HG02852 (cell line): ENCODE data around the gene KRT77.

Experiments used
- ATAC-seq: cut with Tn5 transposase; IDR thresholded peaks from one replicate; pipeline ENCODE4 v1.9.1; 2021; ENCODE audit warnings: mild to moderate bottlenecking, moderate library complexity; ENCODE audit not compliant: unreplicated experiment

KRT77 gene

DNA sequence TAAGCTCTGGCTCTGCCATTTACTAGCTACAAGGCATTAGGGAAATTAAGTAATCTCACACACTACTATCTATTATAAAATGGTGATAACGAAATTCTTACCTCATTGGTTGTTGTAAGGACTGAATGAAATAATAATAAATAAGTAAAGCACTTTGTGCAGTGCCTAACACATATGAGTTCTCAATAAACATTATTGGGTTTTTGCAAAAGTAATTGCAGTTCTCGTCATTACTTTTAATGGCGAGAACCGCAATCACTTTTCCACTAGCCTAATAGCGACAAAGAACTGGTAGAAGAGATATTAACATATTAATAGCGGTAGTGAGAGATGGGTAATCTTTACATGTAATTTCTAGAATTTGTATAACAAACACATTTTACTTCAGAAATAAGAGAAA is 9.2 kb downstream of the KRT77 start:
- no peak for ATAC-seq

DNA sequence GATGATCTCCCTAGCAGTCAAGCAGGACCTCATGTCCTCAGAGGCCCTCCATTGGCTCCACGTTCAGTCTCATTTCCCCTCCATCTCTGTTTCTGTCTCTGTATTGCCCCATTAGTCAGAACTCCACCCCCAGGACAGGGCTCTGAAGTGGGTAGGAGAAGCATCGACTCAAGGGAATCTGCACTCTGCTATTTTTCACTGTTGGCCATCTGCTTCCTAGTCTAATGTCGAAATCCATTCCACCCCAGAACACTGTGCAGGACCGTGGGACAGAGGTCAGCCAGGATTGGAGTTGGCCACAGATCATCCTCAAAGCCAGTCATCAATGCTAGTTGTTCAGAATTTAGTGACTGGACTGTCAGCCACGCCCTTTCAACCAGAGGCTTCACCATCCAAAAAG is 10.1 kb downstream of the KRT77 start:
- no peak for ATAC-seq

DNA sequence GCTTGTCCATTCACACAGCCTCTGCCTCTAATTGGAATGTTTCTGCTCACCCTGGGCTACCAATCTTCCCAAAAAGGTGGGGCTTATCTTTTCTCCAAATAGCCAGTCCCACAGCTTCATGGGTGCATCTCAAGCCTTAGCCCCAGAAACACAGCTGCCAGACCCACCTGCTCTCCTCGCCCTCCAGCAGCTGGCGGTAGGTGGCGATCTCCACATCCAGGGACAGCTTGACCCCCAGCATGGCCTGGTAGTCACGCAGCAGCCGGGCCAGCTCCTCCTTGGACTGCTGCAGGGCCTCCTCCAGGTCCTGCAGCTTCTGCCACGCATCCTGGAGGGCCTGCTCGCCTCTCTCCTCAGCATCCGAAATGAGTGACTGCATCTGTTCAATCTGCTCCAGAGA is 11.1 kb downstream of the KRT77 start:
- no peak for ATAC-seq

GRCh38 chr12:52691841-52692150 is 11.5 kb downstream of the KRT77 start:
- ATAC-seq: no peak

GRCh38 chr12:52691076-52691840 is 12.1 kb downstream of the KRT77 start:
- no peak for ATAC-seq

- ATAC-seq: no peak
These were observed 12.8 kb downstream of the KRT77 start for GRCh38 chr12:52690351-52691075.

DNA sequence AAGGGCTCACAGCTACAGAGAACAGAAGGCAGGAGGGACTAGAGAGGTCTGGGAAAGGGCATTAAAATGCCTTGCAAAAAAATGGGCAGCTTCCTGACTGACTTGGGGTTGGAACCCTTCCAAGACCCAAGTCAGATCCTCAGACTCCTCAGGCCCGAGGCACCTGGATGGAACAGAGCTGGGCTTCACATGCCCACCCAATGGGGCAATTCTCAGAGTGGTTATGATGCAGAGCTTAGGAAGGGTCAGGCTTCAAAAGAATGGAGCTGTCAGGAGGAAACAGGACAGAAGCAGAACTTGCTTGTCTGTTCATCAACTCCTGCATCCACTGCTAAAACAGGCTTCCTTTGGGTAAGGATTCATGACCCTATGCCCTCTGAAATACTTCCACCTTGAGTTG is 13.4 kb downstream of the KRT77 start:
- no peak for ATAC-seq

GRCh38 chr12:52689239-52689638 is 14.1 kb downstream of the KRT77 start:
- no peak for ATAC-seq

GRCh38 chr12:52688481-52688880 is 14.8 kb downstream of the KRT77 start:
- no peak for ATAC-seq

GRCh38 chr12:52687497-52688385 is 15.6 kb downstream of the KRT77 start:
- ATAC-seq: no peak

DNA sequence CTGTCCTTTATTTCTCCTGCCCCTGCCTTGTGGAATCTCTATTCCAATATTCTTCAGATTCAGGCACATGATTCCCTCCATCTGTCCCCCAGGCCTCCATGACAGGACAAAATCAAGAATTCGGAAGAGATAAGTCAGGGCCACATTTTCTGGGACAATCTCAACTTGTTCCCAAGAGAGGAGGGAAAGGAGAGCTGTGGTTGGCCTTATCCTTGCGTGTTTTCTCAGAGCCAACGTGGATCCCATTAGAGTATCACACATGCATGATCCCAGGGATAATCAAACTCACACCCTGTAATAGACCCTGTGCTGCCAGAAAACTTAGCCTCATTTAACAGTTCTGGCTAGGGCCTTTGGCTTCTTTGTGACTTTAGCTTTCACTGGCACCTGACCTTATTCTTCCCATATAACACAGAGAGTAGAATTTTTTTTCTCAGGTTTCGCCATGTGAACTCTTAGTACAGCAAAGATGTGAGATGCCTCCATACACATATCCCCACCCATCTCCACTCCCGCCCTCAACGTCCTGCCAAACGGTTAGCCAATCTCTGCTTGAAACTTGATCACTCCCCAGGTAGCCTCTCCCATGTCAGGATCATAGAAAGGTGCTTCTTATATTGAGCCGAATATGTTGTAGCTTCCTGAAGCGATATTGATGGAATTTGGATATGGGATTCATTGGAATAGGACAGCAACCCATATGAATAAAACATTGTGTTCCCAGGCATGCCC is 16.4 kb downstream of the KRT77 start:
- no peak for ATAC-seq

- ATAC-seq: no peak
These were observed 17.3 kb downstream of the KRT77 start for GRCh38 chr12:52686063-52686462.

DNA sequence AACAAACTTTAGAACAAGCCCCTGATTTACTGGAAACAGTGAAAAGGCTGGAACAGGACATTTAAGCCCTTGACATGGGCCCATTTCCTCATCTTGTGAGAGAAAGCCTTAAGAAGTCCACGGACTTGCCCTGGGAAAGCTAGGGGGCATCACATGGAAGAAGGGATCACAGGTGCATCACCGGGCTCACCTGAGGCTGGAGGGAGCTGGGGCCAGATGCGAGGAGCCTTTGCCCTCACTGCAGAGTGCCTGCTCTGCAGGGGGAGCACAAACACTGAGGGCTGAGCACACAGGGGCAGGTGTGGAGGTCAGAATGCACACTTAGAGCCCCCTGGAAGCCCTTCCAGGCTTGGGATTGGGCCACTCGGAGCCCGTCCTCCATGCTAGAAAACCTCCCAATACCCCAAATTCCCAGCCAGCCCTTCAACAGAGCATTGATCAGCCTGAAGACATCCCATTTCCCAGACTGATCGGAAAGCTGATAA is 17.9 kb downstream of the KRT77 start:
- ATAC-seq: no peak

DNA sequence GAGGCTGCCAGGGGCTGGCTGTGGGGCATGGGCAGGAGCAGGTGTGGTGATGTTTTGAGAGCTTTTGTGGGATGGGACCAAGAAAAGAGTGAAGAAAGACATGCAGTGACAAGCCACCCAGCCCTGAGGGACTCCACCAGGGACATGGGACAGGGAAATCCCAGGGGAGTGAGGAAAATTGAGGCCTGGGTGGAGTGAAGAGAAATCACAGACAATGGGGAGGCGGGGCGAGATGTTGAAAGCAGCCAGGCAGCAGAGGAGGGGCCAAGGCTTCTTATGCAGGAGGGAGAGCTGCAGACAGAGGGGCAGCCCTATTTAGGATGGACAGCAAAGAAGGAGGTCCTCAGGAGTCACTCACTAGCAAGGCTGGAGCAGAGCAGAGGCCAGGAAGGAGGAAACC is 18.9 kb downstream of the KRT77 start:
- ATAC-seq: no peak

DNA sequence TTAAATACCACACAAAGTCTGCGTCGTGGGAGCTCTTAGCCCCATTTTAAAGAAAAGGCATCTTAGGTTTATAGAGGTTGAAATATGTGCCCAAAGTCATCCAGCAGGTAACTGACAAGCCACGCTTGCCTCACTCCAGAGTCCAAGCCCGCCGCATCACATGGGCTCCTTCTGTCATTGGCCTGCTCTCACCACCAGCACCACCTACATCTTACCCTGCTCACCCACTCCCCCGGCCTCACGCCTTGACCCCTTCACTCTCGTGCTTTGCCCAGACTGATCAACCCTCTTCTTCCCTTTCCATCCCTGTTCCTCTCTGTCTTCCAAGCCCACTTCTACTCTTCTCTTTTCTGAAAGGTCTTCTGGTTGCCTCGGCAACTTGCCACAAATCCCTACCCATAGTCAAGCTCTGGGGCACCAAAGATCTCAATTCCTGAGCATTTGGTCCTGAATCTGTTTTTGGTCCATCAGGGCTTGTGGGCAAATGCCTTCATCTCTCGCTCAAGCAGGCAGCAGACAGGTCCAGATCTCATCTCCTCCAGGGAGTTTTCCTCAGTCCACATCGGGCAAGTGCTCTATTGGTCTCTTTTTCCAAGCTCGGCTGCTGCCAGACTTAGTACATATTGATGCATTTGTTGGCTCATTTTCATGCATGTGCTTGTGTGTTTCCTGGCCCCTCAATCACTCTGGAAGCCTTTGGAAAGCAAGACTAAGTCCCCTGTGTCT is 19.6 kb downstream of the KRT77 start:
- no peak for ATAC-seq

GRCh38 chr12:52682938-52683574 is 20.3 kb downstream of the KRT77 start:
- no peak for ATAC-seq

GRCh38 chr12:52682381-52682660 is 21.0 kb downstream of the KRT77 start:
- ATAC-seq: no peak

- ATAC-seq: no peak
These were observed 21.6 kb downstream of the KRT77 start for GRCh38 chr12:52681526-52682380.

- ATAC-seq: no peak
These were observed 23.0 kb downstream of the KRT77 start, which contains the start of gene KRT1 for GRCh38 chr12:52680363-52680762. Gene KRT1 (minus strand): TSS chr12:52680407. CDS start chr12:52680348, 59 bp downstream.
